Pericardium fibroblast (primary cell): ENCODE data around the gene CSF1R. TPM values are rescaled to one million over a fixed set of nuclear protein-coding genes. Genes with fewer than 3 reads are reported as not detected.

ENCODE experiments used
- total RNA-seq: library from RNA; depleted of rRNA; stranded (reverse); fragments of >200 nt; gene quantifications from 2 replicates; pipeline ENCODE4 v1.2.3, GENCODE V29; 2015

CSF1R gene
- not detected in 2 replicates for total RNA-seq

DNA sequence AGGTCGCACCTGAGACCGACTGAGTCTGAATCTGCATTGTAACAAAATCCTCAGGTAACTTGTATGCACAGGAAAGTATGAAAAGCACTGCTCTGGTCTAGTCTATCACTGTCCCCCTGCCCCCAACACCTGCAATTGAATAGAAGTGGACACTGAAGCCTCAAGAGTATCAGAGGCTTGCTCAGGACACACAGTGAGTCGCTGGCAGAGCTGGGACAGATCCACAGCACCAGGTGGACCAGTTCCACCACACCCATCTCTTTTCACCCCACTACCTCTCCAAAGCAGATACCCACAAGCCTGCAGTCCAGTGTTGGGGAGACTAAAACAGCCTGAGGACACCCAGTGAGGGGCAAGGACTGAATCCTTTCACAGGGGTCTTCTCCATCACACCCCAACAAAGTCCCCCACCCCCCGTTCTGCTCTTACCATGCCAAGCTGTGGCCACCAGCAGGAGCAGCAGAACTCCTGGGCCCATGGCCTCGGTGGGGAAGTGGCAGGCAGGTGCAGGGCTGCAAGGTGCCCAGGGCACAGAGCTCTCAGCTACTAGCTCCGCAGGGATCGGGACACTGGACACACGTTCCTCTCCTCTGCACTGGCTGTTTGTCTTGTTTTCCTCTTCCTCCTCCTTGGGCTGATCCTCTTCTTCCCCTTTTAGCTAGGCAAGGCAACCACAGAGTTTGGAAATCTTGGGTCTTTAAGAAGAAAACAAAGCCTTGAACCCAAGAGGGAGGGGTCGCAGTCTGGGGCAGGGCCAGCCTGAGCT lies at the start of gene CSF1R:
CSF1R (minus strand) TSS at position 605 of the 766 bp plus-strand sequence; CDS start at position 478, 127 bp downstream.

Other genes with a start within 250 kb of the CSF1R start
- gene PDE6A, start 141.8 kb downstream of the CSF1R start, total RNA-seq = under 0.01 TPM in 1 of 2 replicates, not detected in the other
- 9.1 and 9.6 TPM in 2 replicates for gene SLC26A2, start 125.8 kb downstream of the CSF1R start, total RNA-seq
- gene TIGD6, start 85.9 kb downstream of the CSF1R start, total RNA-seq = 3.6 and 5.5 TPM in 2 replicates
- 26.7 and 32.1 TPM in 2 replicates for gene HMGXB3, start 85.8 kb downstream of the CSF1R start, total RNA-seq
- 232 and 372 TPM in 2 replicates for gene PDGFRB, start 69.3 kb upstream of the CSF1R start, total RNA-seq
- 0.12 and 0.60 TPM in 2 replicates for gene CDX1, start 80.2 kb upstream of the CSF1R start, total RNA-seq
- gene SLC6A7, start 103.5 kb upstream of the CSF1R start, total RNA-seq = not detected in 2 replicates
- gene CAMK2A, start 203.2 kb upstream of the CSF1R start, total RNA-seq = not detected in 2 replicates
- gene ARSI, start 216.4 kb upstream of the CSF1R start, total RNA-seq = 3.3 and 7.2 TPM in 2 replicates